ENCODE measurements around the gene SMIM41.

SMIM41 gene

GRCh38 chr12:52079576-52080402 is at the start of gene SMIM41:
TSS of gene SMIM41 (plus strand) at chr12:52079704. CDS start at chr12:52079780, 76 bp downstream.
- no peak for DNase-seq

GRCh38 chr12:52032446-52032803 is 47.1 kb upstream of the SMIM41 start:
- peak; percentile 60 for DNase-seq

- DNase-seq: peak; percentile 100
These were observed 46.6 kb upstream of the SMIM41 start for GRCh38 chr12:52032804-52033445.

GRCh38 chr12:52033446-52034140 is 45.9 kb upstream of the SMIM41 start:
- no peak for DNase-seq

- no peak for DNase-seq
These were observed 44.3 kb upstream of the SMIM41 start for GRCh38 chr12:52035190-52035589.

GRCh38 chr12:52035926-52036325 is 43.6 kb upstream of the SMIM41 start:
- no peak for DNase-seq

- DNase-seq: peak; percentile 63
These were observed 42.8 kb upstream of the SMIM41 start for GRCh38 chr12:52036587-52037171.

GRCh38 chr12:52037248-52037861 is 42.1 kb upstream of the SMIM41 start:
- no peak for DNase-seq

- no peak for DNase-seq
These were observed 41.1 kb upstream of the SMIM41 start for GRCh38 chr12:52038447-52038846.

GRCh38 chr12:52041035-52041434 is 38.5 kb upstream of the SMIM41 start:
- no peak for DNase-seq

GRCh38 chr12:52041695-52042123 is 37.8 kb upstream of the SMIM41 start:
- DNase-seq: peak; percentile 71

- no peak for DNase-seq
These were observed 36.7 kb upstream of the SMIM41 start for GRCh38 chr12:52042706-52043385.

GRCh38 chr12:52043386-52044212 is 35.9 kb upstream of the SMIM41 start:
- DNase-seq: no peak

GRCh38 chr12:52044292-52044983 is 35.1 kb upstream of the SMIM41 start:
- DNase-seq: peak; percentile 83

- no peak for DNase-seq
These were observed 33.7 kb upstream of the SMIM41 start for GRCh38 chr12:52045794-52046199.

GRCh38 chr12:52046859-52047258 is 32.6 kb upstream of the SMIM41 start:
- DNase-seq: no peak

GRCh38 chr12:52049286-52049685 is 30.2 kb upstream of the SMIM41 start:
- DNase-seq: no peak

GRCh38 chr12:52049688-52050087 is 29.8 kb upstream of the SMIM41 start:
- no peak for DNase-seq

- DNase-seq: no peak
These were observed 29.3 kb upstream of the SMIM41 start for GRCh38 chr12:52050116-52050757.
